Activated CD4-positive, CD25-positive, alpha-beta regulatory T cell treated with anti-CD3 and anti-CD28 coated beads, Interleukin-2, amount 50 U/mL, for 72 hours (primary cell): ENCODE data around the gene IRS1.

Experiments used
- DNase-seq: peaks from one replicate; pipeline ENCODE4 v3.0.0; 2021

The IRS1 gene

GRCh38 chr2:226813148-226813701, 13.6 kb upstream of the IRS1 start:
- DNase-seq, result no peak

- no peak for DNase-seq
Observed at GRCh38 chr2:226803410-226803809, 3.8 kb upstream of the IRS1 start.

- DNase-seq, result no peak
Observed at GRCh38 chr2:226802573-226802972, 3.0 kb upstream of the IRS1 start.

GRCh38 chr2:226800941-226801784, 1.5 kb upstream of the IRS1 start:
- peak; percentile 79 for DNase-seq

- DNase-seq, result peak; percentile 32
Observed at GRCh38 chr2:226799976-226800940, 638 bp upstream of the IRS1 start.

- DNase-seq, result peak; percentile 46
Observed at GRCh38 chr2:226798422-226799210, 1.0 kb downstream of the IRS1 start.

- DNase-seq, result peak; percentile 29
Observed at GRCh38 chr2:226797989-226798421, 1.6 kb downstream of the IRS1 start.

GRCh38 chr2:226797289-226797988, 2.2 kb downstream of the IRS1 start:
- DNase-seq, result peak; percentile 32

GRCh38 chr2:226796840-226797288, 2.8 kb downstream of the IRS1 start:
- DNase-seq, result no peak

GRCh38 chr2:226796012-226796839, 3.4 kb downstream of the IRS1 start:
- DNase-seq, result no peak

GRCh38 chr2:226795281-226796011, 4.2 kb downstream of the IRS1 start:
- DNase-seq, result no peak

GRCh38 chr2:226794751-226795171, 4.9 kb downstream of the IRS1 start:
- no peak for DNase-seq

- no peak for DNase-seq
Observed at GRCh38 chr2:226794196-226794661, 5.4 kb downstream of the IRS1 start.

- DNase-seq, result no peak
Observed at GRCh38 chr2:226793646-226794045, 6.0 kb downstream of the IRS1 start.

GRCh38 chr2:226792155-226792881, 7.3 kb downstream of the IRS1 start:
- no peak for DNase-seq

GRCh38 chr2:226791487-226792081, 8.0 kb downstream of the IRS1 start:
- DNase-seq, result peak; percentile 94

- no peak for DNase-seq
Observed at GRCh38 chr2:226791056-226791486, 8.5 kb downstream of the IRS1 start.

- no peak for DNase-seq
Observed at GRCh38 chr2:226790431-226790830, 9.2 kb downstream of the IRS1 start.

GRCh38 chr2:226790011-226790410, 9.6 kb downstream of the IRS1 start:
- no peak for DNase-seq
